Measurements from ENCODE around the gene SORCS3. TPM values are rescaled to one million over a fixed set of nuclear protein-coding genes. Genes with fewer than 3 reads are reported as not detected.

Gene SORCS3
- total RNA-seq, 1 donor from 2014 or later, result not detected

GRCh38 chr10:104630731-104631130 is 10.4 kb upstream of the SORCS3 start:
- Histone ChIP-seq H3K27me3 (ENCODE audit: control insufficient read depth, insufficient read depth, low read length) (no peaks in the 10 kb centered on the region), H3K4me3 (ENCODE audit: low read depth, low read length) (no peak overlapping the region), H3K36me3 (ENCODE audit: control insufficient read depth, insufficient read depth, low read length) (no peaks in the 10 kb centered on the region)
- TF ChIP-seq CTCF (IDR thresholded peaks at IDR 0.05; ENCODE audit: insufficient read depth, low read length, severe bottlenecking), result no peak
- no peak for DNase-seq (ENCODE audit: low read depth)
- no peak for FAIRE-seq

GRCh38 chr10:104631946-104632345 is 9.1 kb upstream of the SORCS3 start:
- FAIRE-seq (no peak), DNase-seq (ENCODE audit: low read depth) (no peak)
- Histone ChIP-seq H3K27me3 (ENCODE audit: control insufficient read depth, insufficient read depth, low read length) (no peaks in the 10 kb centered on the region), H3K36me3 (ENCODE audit: control insufficient read depth, insufficient read depth, low read length) (no peaks in the 10 kb centered on the region), H3K4me3 (ENCODE audit: low read depth, low read length) (no peak overlapping the region)
- TF ChIP-seq CTCF (IDR thresholded peaks at IDR 0.05; ENCODE audit: insufficient read depth, low read length, severe bottlenecking), result no peak

- Histone ChIP-seq H3K4me3 (ENCODE audit: low read depth, low read length) (no peak overlapping the region), H3K27me3 (ENCODE audit: control insufficient read depth, insufficient read depth, low read length) (peaks cover 36% of the 10 kb centered on the region), H3K36me3 (ENCODE audit: control insufficient read depth, insufficient read depth, low read length) (no peaks in the 10 kb centered on the region)
- peak; percentile 41 for TF ChIP-seq CTCF (IDR thresholded peaks at IDR 0.05; ENCODE audit: insufficient read depth, low read length, severe bottlenecking)
- FAIRE-seq, result no peak
- no peak for DNase-seq (ENCODE audit: low read depth)
Observed at GRCh38 chr10:104638861-104639589, 2.1 kb upstream of the SORCS3 start.

- Histone ChIP-seq H3K27me3 (ENCODE audit: control insufficient read depth, insufficient read depth, low read length) (peaks cover 38% of the 10 kb centered on the region), H3K36me3 (ENCODE audit: control insufficient read depth, insufficient read depth, low read length) (no peaks in the 10 kb centered on the region), H3K4me3 (ENCODE audit: low read depth, low read length) (no peak overlapping the region)
- no peak for TF ChIP-seq CTCF (IDR thresholded peaks at IDR 0.05; ENCODE audit: insufficient read depth, low read length, severe bottlenecking)
- no peak for DNase-seq (ENCODE audit: low read depth)
- FAIRE-seq, result no peak
Observed at GRCh38 chr10:104639590-104640338, 1.3 kb upstream of the SORCS3 start.

GRCh38 chr10:104640339-104641186 is 527 bp upstream of the SORCS3 start:
- FAIRE-seq, result no peak
- no peak for DNase-seq (ENCODE audit: low read depth)
- Histone ChIP-seq H3K27me3 (ENCODE audit: control insufficient read depth, insufficient read depth, low read length) (peaks cover 38% of the 10 kb centered on the region), H3K36me3 (ENCODE audit: control insufficient read depth, insufficient read depth, low read length) (no peaks in the 10 kb centered on the region), H3K4me3 (ENCODE audit: low read depth, low read length) (no peak overlapping the region)
- no peak for TF ChIP-seq CTCF (IDR thresholded peaks at IDR 0.05; ENCODE audit: insufficient read depth, low read length, severe bottlenecking)

Data from bronchial epithelial cell (primary cell).